Large intestine (tissue), 3 donors: ENCODE data around the gene BNIP2. TPM values are rescaled to one million over a fixed set of nuclear protein-coding genes. Genes with fewer than 3 reads are reported as not detected.
"Not testable (repeated sequence)": the region's sequence is repeated elsewhere in the genome, so short reads cannot be mapped to it uniquely, and the experiment has no call there.

Experiments
- DNase-seq, 2 donors: peaks; one replicate each; pipeline versions ENCODE4 v3.0.0 to v3.0.0-alpha.2; 2013
- H3K27ac ChIP-seq: one replicate; pipeline ENCODE4 v1.5.1; 2013; ENCODE audit warnings: low read length
- H3K27me3 ChIP-seq: 2 replicates; pipeline ENCODE4 v1.6.1; 2013; ENCODE audit warnings: low read length; ENCODE audit not compliant: control insufficient read depth, insufficient read depth
- H3K36me3 ChIP-seq: 2 replicates; pipeline ENCODE4 v1.6.1; 2013; ENCODE audit warnings: low read length; ENCODE audit not compliant: control insufficient read depth, insufficient read depth
- H3K4me1 ChIP-seq: one replicate; pipeline ENCODE4 v1.6.1; 2013; ENCODE audit warnings: low read length; ENCODE audit not compliant: control insufficient read depth, insufficient read depth
- H3K4me3 ChIP-seq: one replicate; pipeline ENCODE4 v1.5.1; 2013; ENCODE audit warnings: low read length
- H3K9me3 ChIP-seq: one replicate; pipeline ENCODE4 v1.6.1; 2013; ENCODE audit warnings: mild to moderate bottlenecking, low read depth, low read length, moderate library complexity; ENCODE audit not compliant: control insufficient read depth
- WGBS: methylation state at CpG from one replicate; pipeline ENCODE4 v1.1.5; 2013; ENCODE audit warnings: low lambda C conversion rate; ENCODE audit not compliant: insufficient coverage; 5-methylcytosine and 5-hydroxymethylcytosine counted together
- polyA plus RNA-seq: library from polyadenylated mRNA; unstranded; fragments of 120-200 nt; gene quantifications from one replicate; pipeline ENCODE4 v1.2.1, GENCODE V29; 2013

Gene BNIP2
- polyA plus RNA-seq, 1 donor: 59.0 TPM

- 100% methylated on average over 2 of the region's 8 CpGs for WGBS
- Histone ChIP-seq H3K4me1 (no peaks in the 10 kb centered on the region), H3K36me3 (peaks cover 52% of the 10 kb centered on the region), H3K4me3 (no peak overlapping the region), H3K9me3 (no peaks in the 10 kb centered on the region), H3K27ac (no peak overlapping the region), H3K27me3 (no peaks in the 10 kb centered on the region)
- no peak for DNase-seq
Measured at GRCh38 chr15:59668556-59668955, 20.6 kb downstream of the BNIP2 start.

- no peak for DNase-seq
- peaks cover 36% of the 10 kb centered on the region for H3K36me3 ChIP-seq
- no peaks in the 10 kb centered on the region for H3K27me3 ChIP-seq
- H3K4me3 ChIP-seq: no peak overlapping the region
- no peaks in the 10 kb centered on the region for H3K9me3 ChIP-seq
- no peaks in the 10 kb centered on the region for H3K4me1 ChIP-seq
- H3K27ac ChIP-seq: no peak overlapping the region
- WGBS: no CpG with 5 or more reads among the region's 1 CpG
Measured at GRCh38 chr15:59662260-59662659, 26.9 kb downstream of the BNIP2 start.

- H3K36me3 ChIP-seq: peaks cover 21% of the 10 kb centered on the region
- no CpG with 5 or more reads among the region's 1 CpG for WGBS
Measured at GRCh38 chr15:59659366-59659765, 29.8 kb downstream of the BNIP2 start.

GRCh38 chr15:59657635-59658125, 31.4 kb downstream of the BNIP2 start:
- DNase-seq: no peak
- Histone ChIP-seq H3K27me3 (no peaks in the 10 kb centered on the region), H3K4me3 (peak overlapping the region; percentile 95), H3K27ac (peak overlapping the region; percentile 81), H3K36me3 (peaks cover 20% of the 10 kb centered on the region), H3K4me1 (no peaks in the 10 kb centered on the region), H3K9me3 (no peaks in the 10 kb centered on the region)
- WGBS: no CpG with 5 or more reads among the region's 23 CpGs

More at GRCh38 chr15:59659366-59659765, 29.8 kb downstream of the BNIP2 start:
- Histone ChIP-seq H3K27me3 (no peaks in the 10 kb centered on the region), H3K9me3 (no peaks in the 10 kb centered on the region), H3K27ac (no peak overlapping the region), H3K4me3 (no peak overlapping the region), H3K4me1 (no peaks in the 10 kb centered on the region)
- DNase-seq: no peak

DNA sequence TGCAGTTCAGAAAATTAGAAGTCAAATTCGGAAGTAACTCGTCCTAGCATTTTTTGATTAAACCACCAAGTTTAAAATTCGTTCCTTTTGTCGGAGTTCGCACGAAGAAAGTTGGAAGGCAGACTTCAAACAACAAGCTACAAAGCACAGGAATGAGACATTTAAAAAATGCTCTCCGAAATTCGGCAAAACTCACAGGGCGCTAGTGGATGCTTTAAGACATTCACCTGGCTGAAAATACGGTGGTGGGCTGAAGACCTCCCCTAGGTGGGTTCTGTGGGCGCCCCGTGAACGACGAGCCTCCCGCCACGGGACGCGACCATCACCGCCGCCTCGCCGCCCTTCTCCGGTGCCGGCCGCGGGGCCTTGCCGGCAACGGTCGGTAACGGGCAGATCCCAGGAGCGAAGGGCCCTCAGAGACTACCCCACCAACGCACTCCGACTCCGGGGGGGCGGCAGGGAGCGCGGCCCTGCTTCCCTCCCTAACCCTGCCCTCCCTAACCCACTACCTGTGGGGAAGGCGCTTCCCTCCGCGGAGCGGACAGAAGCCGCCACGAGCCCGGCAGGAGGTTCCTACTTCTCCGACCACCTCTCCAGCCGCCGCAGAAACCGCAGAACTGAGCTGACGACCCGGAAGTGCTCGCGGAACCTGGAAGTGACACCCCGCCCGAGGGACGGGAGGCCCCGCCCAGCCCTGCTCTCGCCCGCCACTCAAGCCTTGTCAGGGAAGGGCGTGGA, 32.1 kb downstream of the BNIP2 start, which contains the start of gene GTF2A2:
Gene GTF2A2, minus strand, starts transcription at position 619 of the 738 bp plus-strand sequence. CDS start 5,238 bp downstream, outside the sequence.
- no peaks in the 10 kb centered on the region for H3K27me3 ChIP-seq
- peak within 1 kb of the TSS; percentile 95 for H3K4me3 ChIP-seq
- peak; percentile 93 to 95 for DNase-seq
- no peaks in the 10 kb centered on the region for H3K9me3 ChIP-seq
- no peaks in the 10 kb centered on the region for H3K4me1 ChIP-seq
- WGBS: 0% methylated on average over 3 of the region's 59 CpGs
- peak within 1 kb of the TSS; percentile 81 for H3K27ac ChIP-seq
- peaks cover 19% of the 10 kb centered on the region for H3K36me3 ChIP-seq

DNA sequence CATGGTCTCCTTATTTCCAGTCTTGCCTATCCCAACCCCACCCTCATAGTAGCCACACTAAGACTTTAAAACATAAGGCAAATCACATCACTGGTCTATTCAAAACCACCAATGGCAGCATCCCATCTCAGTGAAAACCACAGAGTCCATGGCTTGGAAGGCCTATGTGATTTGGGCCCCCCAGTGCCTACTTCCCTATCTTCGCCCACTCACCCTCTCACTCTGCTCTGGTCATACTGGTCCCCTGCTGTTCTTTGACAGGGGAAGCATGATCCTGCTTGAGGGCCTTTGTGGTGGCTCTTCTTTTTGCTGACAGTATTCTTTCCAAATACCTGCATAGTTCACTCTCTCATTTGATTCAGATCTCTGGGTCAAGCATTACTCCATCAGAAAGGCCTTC, 35.1 kb downstream of the BNIP2 start:
- Histone ChIP-seq H3K27me3 (no peaks in the 10 kb centered on the region), H3K9me3 (no peaks in the 10 kb centered on the region), H3K27ac (no peak overlapping the region), H3K36me3 (peaks cover 18% of the 10 kb centered on the region), H3K4me3 (no peak overlapping the region), H3K4me1 (no peaks in the 10 kb centered on the region)
- no CpG with 5 or more reads among the region's 1 CpG for WGBS
- DNase-seq: no peak

DNA sequence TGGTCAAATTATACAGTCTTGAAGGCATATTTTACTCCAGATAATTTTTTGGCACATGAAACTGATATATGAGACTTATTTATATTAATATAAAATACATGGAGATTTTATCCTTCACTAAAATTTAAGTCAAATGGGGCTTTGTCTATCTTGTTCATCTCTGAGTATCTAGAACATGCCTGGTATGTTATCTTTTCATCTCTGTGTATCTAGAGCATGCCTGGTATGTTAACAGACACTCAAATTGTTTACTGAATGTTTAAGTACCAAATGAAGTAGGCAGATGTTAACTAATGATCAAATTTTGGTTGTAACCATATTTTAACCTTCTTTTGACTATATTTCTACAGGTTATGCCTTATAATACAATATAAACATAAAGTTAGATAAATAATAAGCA, 39.5 kb downstream of the BNIP2 start:
- Histone ChIP-seq H3K27me3 (no peaks in the 10 kb centered on the region), H3K4me1 (no peaks in the 10 kb centered on the region), H3K9me3 (no peaks in the 10 kb centered on the region), H3K27ac (no peak overlapping the region), H3K36me3 (peaks cover 38% of the 10 kb centered on the region), H3K4me3 (no peak overlapping the region)
- no peak for DNase-seq

GRCh38 chr15:59647085-59647484, 42.0 kb downstream of the BNIP2 start:
- H3K9me3 ChIP-seq: no peaks in the 10 kb centered on the region
- H3K27me3 ChIP-seq: no peaks in the 10 kb centered on the region
- H3K27ac ChIP-seq: no peak overlapping the region
- H3K4me1 ChIP-seq: no peaks in the 10 kb centered on the region
- peaks cover 34% of the 10 kb centered on the region for H3K36me3 ChIP-seq
- WGBS: no CpG with 5 or more reads among the region's 1 CpG
- no peak overlapping the region for H3K4me3 ChIP-seq
- no peak for DNase-seq

- H3K9me3 ChIP-seq: no peaks in the 10 kb centered on the region
Measured at GRCh38 chr15:59646277-59646676, 42.8 kb downstream of the BNIP2 start.

DNA sequence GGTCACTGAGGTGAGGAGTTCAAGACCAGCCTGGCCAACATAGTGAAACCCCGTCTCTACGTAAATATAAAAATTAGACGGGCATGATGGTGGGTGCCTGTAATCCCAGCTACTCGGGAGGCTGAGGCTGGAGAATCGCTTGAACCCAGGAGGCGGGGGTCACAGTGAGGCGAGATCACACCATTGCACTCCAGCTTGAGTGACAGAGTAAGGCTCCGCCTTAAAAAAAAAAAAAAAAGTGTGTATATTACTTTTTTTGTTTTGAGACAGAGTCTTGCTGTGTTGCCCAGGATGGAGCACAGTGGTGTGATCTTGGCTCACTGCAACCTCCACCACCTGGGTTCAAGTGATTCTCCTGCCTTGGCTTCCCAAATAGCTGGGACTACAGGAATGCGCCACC, 43.3 kb downstream of the BNIP2 start:
- not testable (repeated sequence) for H3K27ac ChIP-seq, H3K9me3 ChIP-seq, H3K4me1 ChIP-seq, H3K4me3 ChIP-seq, DNase-seq, H3K27me3 ChIP-seq
- H3K36me3 ChIP-seq: peaks cover 32% of the 10 kb centered on the region
- no CpG with 5 or more reads among the region's 9 CpGs for WGBS

More at GRCh38 chr15:59646277-59646676, 42.8 kb downstream of the BNIP2 start:
- Histone ChIP-seq H3K27ac (no peak overlapping the region), H3K4me3 (no peak overlapping the region), H3K36me3 (peaks cover 30% of the 10 kb centered on the region), H3K27me3 (no peaks in the 10 kb centered on the region), H3K4me1 (peaks cover 2% of the 10 kb centered on the region)
- DNase-seq: no peak
- 100% methylated on average over 1 of the region's 1 CpG for WGBS

GRCh38 chr15:59644756-59645155, 44.4 kb downstream of the BNIP2 start:
- no peak for DNase-seq
- H3K27ac ChIP-seq: no peak overlapping the region
- peaks cover 35% of the 10 kb centered on the region for H3K36me3 ChIP-seq
- no peaks in the 10 kb centered on the region for H3K27me3 ChIP-seq
- peaks cover 2% of the 10 kb centered on the region for H3K4me1 ChIP-seq
- WGBS: 100% methylated on average over 2 of the region's 4 CpGs
- no peaks in the 10 kb centered on the region for H3K9me3 ChIP-seq
- H3K4me3 ChIP-seq: no peak overlapping the region
